Measurements from ENCODE around the gene INSYN2B. TPM values are rescaled to one million over a fixed set of nuclear protein-coding genes. Genes with fewer than 3 reads are reported as not detected.

INSYN2B gene
- total and polyA plus RNA-seq, 2 of the 4 experiments (the other 2 are of a cell fraction): 9.1 to 33.5 TPM

DNA sequence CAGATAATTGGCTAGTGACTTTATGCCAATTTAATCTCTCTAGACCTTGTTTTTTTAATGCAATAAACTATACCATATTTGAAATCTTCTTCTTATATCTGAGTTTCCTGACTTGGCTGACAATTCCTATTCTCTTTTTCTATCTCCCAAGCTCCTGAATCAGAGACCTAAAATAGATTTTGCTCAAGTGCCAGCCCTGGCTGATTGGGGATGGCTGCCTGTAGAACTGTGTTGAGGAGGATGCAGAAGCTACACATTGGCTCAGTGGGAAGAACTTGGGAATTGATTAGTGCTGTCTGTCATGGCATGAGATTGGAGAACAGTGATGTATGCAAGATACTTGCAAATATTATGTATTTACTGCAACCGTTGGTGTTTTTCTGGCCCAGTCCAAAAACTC, 132.8 kb downstream of the INSYN2B start:
- ChIA-PET POLR2A (ENCODE audit: unreplicated experiment) (no interaction called here), CTCF (no interaction called here)
- DNase-seq (no peak), ATAC-seq (ENCODE audit: low read depth) (no peak)
- Histone ChIP-seq H2AK5ac (ENCODE audit: low read depth, low read length) (no peak overlapping the region), H2BK15ac (ENCODE audit: low read depth, low read length) (no peak overlapping the region), H2BK120ac (ENCODE audit: low read depth, low read length) (no peak overlapping the region), H4K8ac (ENCODE audit: low read depth in 2 of 2, low read length in 2 of 2) (no peak overlapping the region), H3K4me3 (ENCODE audit: insufficient read depth, low read depth, low read length) (no peak overlapping the region), H3K4ac (ENCODE audit: low read depth, low read length) (no peak overlapping the region), H4K20me1 (ENCODE audit: insufficient read depth, low read length) (no peaks in the 10 kb centered on the region), H3K18ac (ENCODE audit: low read depth, low read length) (no peak overlapping the region), H3K4me2 (ENCODE audit: low read depth, low read length) (no peak overlapping the region), H3K9ac (ENCODE audit: low read depth, low read length) (no peak overlapping the region), H3K36me3 (ENCODE audit: control insufficient read depth, insufficient read depth, low read length) (no peaks in the 10 kb centered on the region), H3K14ac (replicated peaks; ENCODE audit: low read depth, low read length) (no peak overlapping the region), H3K9me3 (ENCODE audit: control insufficient read depth, insufficient read depth, low read length) (peaks cover 7% of the 10 kb centered on the region), H3K23ac (ENCODE audit: low read depth, low read length) (no peak overlapping the region), H3K56ac (ENCODE audit: extremely low read depth, insufficient read depth, low read length) (no peak overlapping the region), H3K27me3 (ENCODE audit: control insufficient read depth, insufficient read depth, low read length) (no peaks in the 10 kb centered on the region), H2AK9ac (replicated peaks; ENCODE audit: low read depth, low read length, poor library complexity) (no peak overlapping the region), H3K27ac (ENCODE audit: insufficient read depth, low read length) (no peak overlapping the region), H3K4me1 (ENCODE audit: control insufficient read depth, insufficient read depth, low read length) (no peaks in the 10 kb centered on the region), H2BK20ac (ENCODE audit: low read depth, low read length) (no peak overlapping the region), H4K5ac (ENCODE audit: low read depth, low read length) (no peak overlapping the region), H3K79me1 (ENCODE audit: low read depth in 1 of 2, low read length in 2 of 2) (no peaks in the 10 kb centered on the region), H4K91ac (ENCODE audit: insufficient read depth, low read depth, low read length) (no peak overlapping the region), H3K9me1 (ENCODE audit: insufficient read depth, low read length) (no peaks in the 10 kb centered on the region), H2BK5ac (ENCODE audit: low read depth, low read length, poor library complexity, severe bottlenecking) (no peak overlapping the region), H2AFZ (replicated peaks; ENCODE audit: low read length, poor library complexity) (no peak overlapping the region)
- intact Hi-C loops (cut with micrococcal nuclease) (no loop called here), in situ Hi-C loops (cut with MboI; ENCODE audit: low sequenced_read_pairs) (no loop called here), dilution Hi-C loops (cut with HindIII; ENCODE audit: low sequenced_read_pairs, unreplicated experiment) (no loop called here)
- BruUV-seq (replicated peaks): no TSS peak
- no CpG with 5 or more reads among the region's 1 CpG for WGBS, 2 experiments (ENCODE audit: extremely low coverage in 2 of 2, insufficient read length in 1 of 2)
- TF ChIP-seq RAD21 (IDR thresholded peaks at IDR 0.05; ENCODE audit: low read length) (no peak), FOS (IDR thresholded peaks at IDR 0.05; ENCODE audit: low read depth, low read length) (no peak), RFX5 (IDR thresholded peaks at IDR 0.05; ENCODE audit: low read depth, low read length) (no peak), MAZ (IDR thresholded peaks at IDR 0.05; ENCODE audit: borderline replicate concordance, low read depth, low read length) (no peak), CHD1 (IDR thresholded peaks at IDR 0.05; ENCODE audit: low read depth, low read length) (no peak), CEBPB (IDR thresholded peaks at IDR 0.05; ENCODE audit: low read depth, low read length) (no peak), SMC3 (IDR thresholded peaks at IDR 0.05; ENCODE audit: low read depth, low read length) (no peak), MAFK (IDR thresholded peaks at IDR 0.05; ENCODE audit: low read depth, low read length) (no peak), MXI1 (IDR thresholded peaks at IDR 0.05; ENCODE audit: borderline replicate concordance, low read depth, low read length) (no peak), CTCF (conservative IDR thresholded peaks at IDR 0.05; ENCODE audit: low read depth, low read length) (no peak), NFE2L2 (IDR thresholded peaks at IDR 0.05; ENCODE audit: low read depth, low read length) (no peak), ELK1 (IDR thresholded peaks at IDR 0.05; ENCODE audit: borderline replicate concordance, low read depth, low read length) (no peak), BHLHE40 (IDR thresholded peaks at IDR 0.05; ENCODE audit: low read depth, low read length) (no peak), POLR2A (IDR thresholded peaks at IDR 0.05; ENCODE audit: low read depth, low read length) (no peak)
- TF ChIP-seq, protein P1, sequence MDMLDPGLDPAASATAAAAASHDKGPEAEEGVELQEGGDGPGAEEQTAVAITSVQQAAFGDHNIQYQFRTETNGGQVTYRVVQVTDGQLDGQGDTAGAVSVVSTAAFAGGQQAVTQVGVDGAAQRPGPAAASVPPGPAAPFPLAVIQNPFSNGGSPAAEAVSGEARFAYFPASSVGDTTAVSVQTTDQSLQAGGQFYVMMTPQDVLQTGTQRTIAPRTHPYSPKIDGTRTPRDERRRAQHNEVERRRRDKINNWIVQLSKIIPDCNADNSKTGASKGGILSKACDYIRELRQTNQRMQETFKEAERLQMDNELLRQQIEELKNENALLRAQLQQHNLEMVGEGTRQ (IDR thresholded peaks at IDR 0.05; ENCODE audit: low read depth, low read length): no peak
